Measurements from ENCODE around the gene MECP2.
A peak's percentile ranks its signal among the peaks of the same experiment; 100 is the strongest.

Gene MECP2

DNA sequence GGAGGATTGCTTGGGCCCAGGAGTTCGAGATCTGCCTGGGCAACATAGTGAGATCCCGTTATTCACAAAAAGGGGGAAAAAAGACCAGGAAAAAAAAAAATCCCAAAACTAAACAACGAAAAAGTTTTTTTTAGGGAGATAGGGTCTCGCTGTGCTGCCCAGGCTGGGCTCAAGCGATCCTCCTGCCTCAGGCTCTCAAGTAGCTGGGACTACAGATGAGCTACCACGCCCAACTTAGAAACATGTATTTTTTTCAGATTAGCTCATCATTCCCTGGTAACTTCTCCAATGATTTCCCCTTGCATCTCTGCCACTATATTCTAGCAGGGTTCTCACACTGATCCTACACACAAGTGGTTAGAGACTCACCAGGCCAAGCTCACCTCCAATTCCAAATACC is 53.4 kb downstream of the MECP2 start:
- no peak overlapping the region for H3K4me3 ChIP-seq (ENCODE audit: low read length)
- no peak for DNase-seq (ENCODE audit: low read depth)
- TF ChIP-seq CTCF (conservative IDR thresholded peaks at IDR 0.05; ENCODE audit: low read length): no peak

- no peak for TF ChIP-seq CTCF (conservative IDR thresholded peaks at IDR 0.05; ENCODE audit: low read length)
- peak; percentile 80 for DNase-seq (ENCODE audit: low read depth)
- H3K4me3 ChIP-seq (ENCODE audit: low read length): no peak overlapping the region
Measured at GRCh38 chrX:154043003-154043763, 54.3 kb downstream of the MECP2 start.

GRCh38 chrX:154040863-154041262 is 56.7 kb downstream of the MECP2 start:
- TF ChIP-seq CTCF (conservative IDR thresholded peaks at IDR 0.05; ENCODE audit: low read length): no peak
- DNase-seq (ENCODE audit: low read depth): no peak
- H3K4me3 ChIP-seq (ENCODE audit: low read length): no peak overlapping the region

- DNase-seq (ENCODE audit: low read depth): peak; percentile 91
- H3K4me3 ChIP-seq (ENCODE audit: low read length): no peak overlapping the region
- TF ChIP-seq CTCF (conservative IDR thresholded peaks at IDR 0.05; ENCODE audit: low read length): peak; percentile 12; the same call in 1 of the 2 replicates
Measured at GRCh38 chrX:154040307-154040756, 57.2 kb downstream of the MECP2 start.

GRCh38 chrX:154039577-154039976 is 57.9 kb downstream of the MECP2 start:
- DNase-seq (ENCODE audit: low read depth): no peak
- no peak overlapping the region for H3K4me3 ChIP-seq (ENCODE audit: low read length)
- no peak for TF ChIP-seq CTCF (conservative IDR thresholded peaks at IDR 0.05; ENCODE audit: low read length)

- no peak for TF ChIP-seq CTCF (conservative IDR thresholded peaks at IDR 0.05; ENCODE audit: low read length)
- no peak for DNase-seq (ENCODE audit: low read depth)
- no peak overlapping the region for H3K4me3 ChIP-seq (ENCODE audit: low read length)
Measured at GRCh38 chrX:154038656-154039055, 58.9 kb downstream of the MECP2 start.

DNA sequence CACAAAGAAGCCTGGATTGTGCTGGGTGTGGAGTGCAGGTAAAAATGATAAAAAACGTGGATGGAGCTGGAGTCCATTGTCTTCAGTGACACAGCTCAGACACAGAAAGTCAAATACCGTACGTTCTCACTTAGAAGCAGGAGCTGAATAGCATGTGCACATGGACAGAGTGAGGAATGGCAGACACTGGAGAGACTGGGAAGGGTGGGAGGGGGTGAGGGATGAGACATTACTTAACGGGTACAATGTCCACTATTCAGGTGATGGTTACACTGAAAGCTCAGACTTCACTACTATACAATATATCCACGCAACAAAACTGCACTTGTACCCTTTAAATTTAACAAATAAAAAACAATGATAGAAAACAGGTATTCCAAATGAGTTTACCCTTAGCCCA is 59.8 kb downstream of the MECP2 start:
- no peak for DNase-seq (ENCODE audit: low read depth)
- no peak for TF ChIP-seq CTCF (conservative IDR thresholded peaks at IDR 0.05; ENCODE audit: low read length)
- H3K4me3 ChIP-seq (ENCODE audit: low read length): no peak overlapping the region

Data from AG10803 (cell line).